ENCODE results near the gene CCDC85B.
A peak's percentile ranks its signal among the peaks of the same experiment; 100 is the strongest.
"Not testable (repeated sequence)": the region's sequence is repeated elsewhere in the genome, so short reads cannot be mapped to it uniquely, and the experiment has no call there.

Gene CCDC85B

DNA sequence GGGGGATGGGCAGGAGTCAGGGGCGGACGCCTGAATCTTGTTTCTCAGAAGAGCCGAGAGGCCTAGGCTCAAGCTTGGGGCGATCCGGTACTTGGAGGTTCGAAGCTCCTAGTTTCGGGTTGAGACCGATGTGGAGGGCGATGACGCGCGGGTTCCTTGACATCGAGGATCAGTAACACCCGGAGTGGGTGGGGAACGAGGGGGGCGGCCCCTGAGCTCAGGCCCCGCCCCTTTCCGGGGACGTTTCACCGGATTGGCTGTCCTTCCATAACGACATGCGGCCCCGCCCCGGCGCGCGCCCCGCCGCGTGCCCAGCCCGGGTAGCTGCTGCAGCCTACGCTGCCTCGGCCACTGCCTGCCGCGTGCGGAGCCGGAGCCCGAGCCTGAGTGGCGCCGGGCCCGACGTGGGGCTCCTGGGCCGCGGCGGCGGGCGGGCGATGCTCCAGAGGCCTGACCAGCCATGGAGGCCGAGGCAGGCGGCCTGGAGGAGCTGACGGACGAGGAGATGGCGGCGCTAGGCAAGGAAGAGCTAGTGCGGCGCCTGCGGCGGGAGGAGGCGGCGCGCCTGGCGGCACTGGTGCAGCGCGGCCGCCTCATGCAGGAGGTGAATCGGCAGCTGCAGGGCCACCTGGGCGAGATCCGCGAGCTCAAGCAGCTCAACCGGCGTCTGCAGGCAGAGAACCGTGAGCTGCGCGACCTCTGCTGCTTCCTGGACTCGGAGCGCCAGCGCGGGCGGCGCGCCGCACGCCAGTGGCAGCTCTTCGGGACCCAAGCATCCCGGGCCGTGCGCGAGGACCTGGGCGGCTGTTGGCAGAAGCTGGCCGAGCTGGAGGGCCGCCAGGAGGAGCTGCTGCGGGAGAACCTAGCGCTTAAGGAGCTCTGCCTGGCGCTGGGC is at the start of gene CCDC85B:
Gene CCDC85B, plus strand, starts transcription at position 350 of the 895 bp plus-strand sequence. Its CDS starts 111 bp downstream, at position 461.
- DNase-seq (ENCODE audit: extremely low read depth in 1 of 2, low read depth in 1 of 2), result peak; percentile 92 to 98

DNA sequence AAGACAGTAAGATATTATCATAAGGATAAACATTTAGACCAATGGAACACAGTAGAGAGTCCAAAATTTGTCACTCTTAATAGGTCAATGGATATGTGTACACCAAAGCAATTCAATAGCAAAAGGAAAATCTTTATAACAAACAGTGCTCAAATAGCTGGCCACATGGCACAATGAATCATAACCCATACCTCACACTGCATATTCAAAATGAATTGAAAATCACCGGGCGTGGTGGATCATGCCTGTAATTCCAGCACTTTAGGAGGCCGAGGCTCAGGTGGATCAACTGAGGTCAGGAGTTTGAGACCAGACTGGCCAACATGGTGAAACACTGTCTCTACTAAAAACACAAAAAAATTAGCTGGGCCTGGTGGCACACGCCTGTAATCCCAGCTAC is 48.3 kb upstream of the CCDC85B start:
- DNase-seq (ENCODE audit: extremely low read depth in 1 of 2, low read depth in 1 of 2), result no peak

DNA sequence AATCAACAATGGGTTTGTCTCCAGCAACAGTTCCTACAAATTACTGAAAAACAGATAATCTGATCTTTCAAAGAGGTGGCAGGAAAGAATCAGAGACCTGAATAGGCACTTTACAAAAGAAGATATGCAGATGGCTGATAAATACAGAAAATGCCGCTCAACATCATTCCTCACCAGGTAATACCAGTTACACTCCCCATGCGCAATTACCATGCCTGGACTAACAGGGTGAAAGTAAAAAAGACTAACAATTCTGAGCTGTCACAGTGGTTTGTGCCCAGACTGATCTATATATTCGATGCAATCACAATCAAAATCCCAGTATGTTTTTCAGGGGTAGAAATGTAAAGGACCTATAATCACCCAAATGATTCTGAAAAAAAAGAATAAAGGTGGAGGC is 46.7 kb upstream of the CCDC85B start:
- no peak for DNase-seq (ENCODE audit: extremely low read depth in 1 of 2, low read depth in 1 of 2)

DNA sequence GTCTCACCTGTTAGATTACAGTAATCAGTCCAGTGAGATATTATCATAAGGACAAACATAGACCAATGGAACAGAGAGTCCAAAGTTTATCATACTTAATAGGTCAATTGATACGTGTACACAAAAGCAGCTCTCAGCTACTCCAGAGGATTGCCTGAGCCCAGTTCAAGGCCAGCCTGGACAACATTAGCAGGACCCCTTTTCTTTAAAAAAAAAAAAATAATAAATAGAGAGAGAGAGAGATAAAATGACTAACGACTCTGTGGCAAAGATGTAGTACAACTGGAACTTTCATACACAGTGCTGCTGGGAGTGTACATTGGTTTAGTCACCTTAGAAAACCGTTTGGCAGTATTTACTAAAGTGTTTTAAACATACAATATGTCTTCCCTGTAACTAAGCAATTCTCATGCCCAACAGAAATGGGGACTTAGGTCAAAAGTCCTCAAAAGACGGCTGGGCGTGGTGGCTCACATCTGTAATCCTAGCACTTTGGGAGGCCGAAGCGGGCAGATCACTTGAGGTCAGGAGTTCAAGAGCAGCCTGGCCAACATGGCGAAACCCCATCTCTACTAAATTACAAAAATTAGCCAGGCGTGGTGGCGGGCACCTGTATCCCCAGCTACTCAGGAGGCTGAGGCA is 46.1 kb upstream of the CCDC85B start:
- DNase-seq (ENCODE audit: extremely low read depth in 1 of 2, low read depth in 1 of 2), result no peak

DNA sequence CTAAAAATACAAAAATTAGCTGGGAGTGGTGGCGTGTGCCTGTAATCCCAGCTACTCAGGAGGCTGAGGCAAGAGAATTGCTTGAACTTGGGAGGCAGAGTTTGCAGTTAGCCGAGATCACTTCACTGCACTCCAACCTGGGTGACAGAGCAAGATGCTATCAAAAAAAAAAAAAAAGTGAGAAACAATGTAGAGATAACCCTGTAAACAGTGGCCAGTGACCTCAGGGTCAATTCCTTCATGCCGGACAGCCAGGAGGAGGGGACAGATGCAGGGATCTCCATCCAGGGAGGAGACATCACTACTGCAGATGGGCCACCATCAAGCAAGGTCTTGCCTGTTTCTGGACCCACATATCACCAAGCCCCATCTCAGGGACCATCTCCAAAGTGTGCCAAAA is 42.7 kb upstream of the CCDC85B start:
- DNase-seq (ENCODE audit: extremely low read depth in 1 of 2, low read depth in 1 of 2), result no peak

DNA sequence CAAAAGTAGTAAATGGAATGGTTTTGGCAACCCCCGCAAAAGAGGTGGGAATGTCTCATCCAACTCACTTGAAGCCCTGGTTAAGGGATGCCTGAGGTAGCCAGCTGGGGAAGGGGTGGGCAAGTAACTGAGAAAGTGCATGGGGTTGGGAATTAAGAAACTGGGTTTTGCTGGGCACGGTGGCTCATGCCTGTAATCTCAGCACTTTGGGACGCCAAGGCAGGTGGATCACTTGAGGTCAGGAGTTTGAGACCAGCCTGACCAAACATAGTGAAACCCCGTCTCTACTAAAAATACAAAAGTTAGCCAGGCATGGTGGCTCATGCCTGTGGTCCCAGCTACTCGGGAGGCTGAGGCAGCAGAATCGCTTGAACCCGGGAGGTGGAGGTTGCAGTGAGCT is 41.8 kb upstream of the CCDC85B start:
- DNase-seq (ENCODE audit: extremely low read depth in 1 of 2, low read depth in 1 of 2), result not testable (repeated sequence)

DNA sequence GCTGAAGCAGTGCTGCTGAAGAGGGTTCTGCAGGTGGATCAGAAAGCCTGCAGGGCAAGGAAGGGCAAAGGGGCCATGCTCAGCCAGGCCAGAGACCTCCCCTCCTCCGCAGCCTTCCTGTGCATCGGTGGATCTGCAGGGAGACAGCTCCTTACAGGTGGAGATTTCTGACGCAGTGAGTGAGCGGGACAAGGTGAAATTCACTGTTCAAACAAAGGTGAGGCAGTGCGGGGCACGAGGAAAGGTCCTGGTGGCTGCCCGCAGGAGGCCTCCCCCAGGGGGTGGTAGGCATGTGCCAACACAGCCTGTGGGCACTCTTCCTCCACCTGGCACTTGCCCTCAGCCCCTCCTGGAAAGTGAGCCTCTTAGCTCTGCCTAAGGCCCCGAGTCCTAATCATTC is 41.1 kb upstream of the CCDC85B start:
- no peak for DNase-seq (ENCODE audit: extremely low read depth in 1 of 2, low read depth in 1 of 2)

DNA sequence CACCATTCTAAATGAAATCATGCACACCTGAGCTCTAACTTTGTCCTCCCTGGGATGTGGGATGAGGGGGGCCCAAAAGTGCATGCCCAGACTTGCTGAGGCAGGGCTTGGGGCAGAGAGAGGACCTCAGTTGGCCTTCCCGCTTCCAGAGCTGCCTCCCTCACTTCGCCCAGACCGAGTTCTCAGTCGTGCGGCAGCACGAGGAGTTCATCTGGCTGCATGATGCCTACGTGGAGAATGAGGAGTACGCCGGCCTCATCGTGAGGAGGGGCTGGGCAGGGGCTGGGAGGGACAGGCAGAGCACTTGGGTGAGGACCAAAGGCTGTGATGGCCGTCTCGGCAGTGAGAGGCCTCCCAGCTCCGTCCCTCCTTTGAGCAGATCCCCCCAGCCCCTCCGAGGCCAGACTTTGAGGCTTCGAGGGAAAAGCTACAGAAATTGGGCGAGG is 40.7 kb upstream of the CCDC85B start:
- no peak for DNase-seq (ENCODE audit: extremely low read depth in 1 of 2, low read depth in 1 of 2)

DNA sequence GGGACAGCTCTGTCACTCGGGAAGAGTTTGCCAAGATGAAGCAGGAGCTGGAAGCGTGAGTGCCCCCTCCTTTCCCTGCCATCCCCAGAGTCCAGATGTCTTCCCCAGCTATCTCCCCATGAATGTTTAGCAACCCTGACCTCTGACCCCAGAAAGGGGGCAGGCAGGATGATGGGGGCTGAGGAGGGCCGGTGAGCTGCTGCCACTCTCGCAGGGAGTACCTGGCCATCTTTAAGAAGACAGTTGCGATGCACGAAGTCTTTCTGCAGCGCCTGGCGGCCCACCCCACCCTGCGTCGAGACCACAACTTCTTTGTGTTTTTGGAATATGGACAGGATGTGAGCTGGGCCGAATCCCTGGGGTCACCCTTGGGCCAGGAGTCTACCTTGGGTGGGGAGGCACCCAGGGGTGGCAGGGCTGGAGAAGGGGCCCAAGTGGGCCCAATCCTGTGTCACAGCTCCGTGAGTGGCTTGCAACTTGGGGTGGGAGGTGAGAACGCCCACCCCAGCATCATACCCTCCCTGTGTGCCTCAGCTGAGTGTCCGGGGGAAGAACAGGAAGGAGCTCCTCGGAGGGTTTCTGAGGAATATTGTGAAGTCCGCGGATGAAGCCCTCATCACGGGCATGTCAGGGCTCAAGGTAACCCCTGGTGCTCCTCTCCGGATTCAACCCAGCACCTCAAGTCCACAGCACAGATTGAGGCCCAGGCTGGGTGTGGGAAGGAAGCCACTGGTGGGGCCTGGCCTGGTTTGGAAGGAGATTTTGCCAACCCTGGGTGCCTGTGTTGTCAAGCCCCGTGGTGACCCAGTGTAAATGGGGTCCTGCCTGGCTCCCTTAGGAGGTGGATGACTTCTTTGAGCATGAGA is 40.0 kb upstream of the CCDC85B start:
- DNase-seq (ENCODE audit: extremely low read depth in 1 of 2, low read depth in 1 of 2), result no peak

DNA sequence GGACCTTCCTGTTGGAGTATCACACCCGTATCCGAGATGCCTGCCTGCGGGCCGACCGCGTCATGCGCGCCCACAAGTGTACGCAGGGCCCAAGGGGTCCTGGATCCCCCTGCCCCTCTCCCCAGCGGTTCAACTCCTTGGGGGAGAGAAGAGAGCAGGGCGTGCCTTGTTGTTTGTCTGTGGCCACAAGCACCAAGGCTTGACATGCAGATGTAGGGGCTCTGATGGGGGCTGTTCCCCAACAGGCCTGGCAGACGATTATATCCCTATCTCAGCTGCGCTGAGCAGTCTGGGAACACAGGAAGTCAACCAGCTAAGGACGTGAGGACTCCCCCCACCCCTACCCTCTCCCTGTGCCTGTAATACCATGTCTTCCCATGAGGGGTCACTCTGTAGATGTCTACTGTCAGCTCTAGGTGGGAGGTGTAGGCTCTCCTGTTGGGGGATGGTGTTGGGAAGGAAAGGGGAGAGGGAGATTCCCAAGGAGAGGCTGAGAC is 39.3 kb upstream of the CCDC85B start:
- no peak for DNase-seq (ENCODE audit: extremely low read depth in 1 of 2, low read depth in 1 of 2)

DNA sequence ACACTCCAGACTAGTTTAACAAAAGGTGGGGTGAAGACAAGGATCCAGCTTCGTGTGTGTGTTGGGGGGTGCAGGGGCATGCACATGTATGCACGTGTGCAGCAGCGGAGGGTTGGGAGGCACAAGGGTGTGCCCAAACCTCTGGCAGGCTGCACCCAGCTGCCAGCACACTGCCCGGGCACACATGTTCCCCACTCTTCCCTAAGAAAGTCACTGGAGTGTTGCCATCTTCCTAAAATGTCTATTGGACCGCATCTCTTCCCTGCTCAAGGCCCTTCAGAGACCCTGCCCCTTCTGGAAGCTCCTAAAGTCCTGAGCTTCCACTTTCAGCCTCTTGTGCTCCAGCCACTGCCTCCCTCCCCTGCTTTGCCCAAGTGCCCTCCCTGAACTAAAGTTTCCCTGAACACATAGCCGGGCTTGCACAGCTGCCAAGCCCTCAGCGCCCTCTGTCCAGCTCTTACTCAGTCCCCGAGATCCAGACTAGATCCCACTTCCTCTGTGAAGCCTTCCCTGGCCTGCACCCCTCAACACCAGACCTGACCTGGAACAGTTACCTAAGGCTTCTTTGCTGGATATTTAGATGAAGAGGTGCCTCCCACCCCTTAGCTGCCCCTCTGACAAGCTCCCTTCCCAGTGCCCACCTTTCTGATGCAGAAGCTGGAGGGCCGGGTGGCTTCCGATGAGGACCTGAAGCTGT is 38.5 kb upstream of the CCDC85B start:
- no peak for DNase-seq (ENCODE audit: extremely low read depth in 1 of 2, low read depth in 1 of 2)

DNA sequence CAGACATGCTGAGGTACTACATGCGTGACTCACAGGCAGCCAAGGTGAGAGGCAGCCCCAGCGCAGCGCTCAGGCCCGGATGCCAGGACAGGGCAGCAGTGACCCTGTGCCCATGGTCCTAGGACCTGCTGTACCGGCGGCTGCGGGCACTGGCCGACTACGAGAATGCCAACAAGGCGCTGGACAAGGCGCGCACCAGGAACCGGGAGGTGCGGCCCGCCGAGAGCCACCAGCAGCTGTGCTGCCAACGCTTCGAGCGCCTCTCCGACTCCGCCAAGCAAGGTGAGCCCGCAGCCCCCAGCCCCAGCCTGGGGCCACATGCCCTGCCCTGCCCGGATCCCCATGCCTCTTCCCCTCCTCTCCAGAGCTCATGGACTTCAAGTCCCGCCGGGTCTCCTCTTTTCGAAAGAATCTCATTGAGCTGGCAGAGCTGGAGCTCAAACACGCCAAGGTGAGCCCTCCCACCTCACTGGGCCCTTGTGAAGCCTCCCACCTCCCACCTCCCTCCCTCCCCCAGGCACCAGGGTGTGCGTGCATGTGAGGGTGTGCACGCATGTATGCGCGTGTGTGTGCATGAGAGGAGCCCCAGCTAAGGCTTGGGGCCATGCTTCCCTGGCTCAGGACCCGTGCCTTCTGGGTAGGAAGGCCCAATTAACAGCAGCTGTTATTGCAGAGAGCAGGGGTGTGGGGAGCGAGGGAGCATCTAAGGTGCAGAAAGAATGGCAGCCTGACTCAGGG is 37.8 kb upstream of the CCDC85B start:
- DNase-seq (ENCODE audit: extremely low read depth in 1 of 2, low read depth in 1 of 2), result no peak

DNA sequence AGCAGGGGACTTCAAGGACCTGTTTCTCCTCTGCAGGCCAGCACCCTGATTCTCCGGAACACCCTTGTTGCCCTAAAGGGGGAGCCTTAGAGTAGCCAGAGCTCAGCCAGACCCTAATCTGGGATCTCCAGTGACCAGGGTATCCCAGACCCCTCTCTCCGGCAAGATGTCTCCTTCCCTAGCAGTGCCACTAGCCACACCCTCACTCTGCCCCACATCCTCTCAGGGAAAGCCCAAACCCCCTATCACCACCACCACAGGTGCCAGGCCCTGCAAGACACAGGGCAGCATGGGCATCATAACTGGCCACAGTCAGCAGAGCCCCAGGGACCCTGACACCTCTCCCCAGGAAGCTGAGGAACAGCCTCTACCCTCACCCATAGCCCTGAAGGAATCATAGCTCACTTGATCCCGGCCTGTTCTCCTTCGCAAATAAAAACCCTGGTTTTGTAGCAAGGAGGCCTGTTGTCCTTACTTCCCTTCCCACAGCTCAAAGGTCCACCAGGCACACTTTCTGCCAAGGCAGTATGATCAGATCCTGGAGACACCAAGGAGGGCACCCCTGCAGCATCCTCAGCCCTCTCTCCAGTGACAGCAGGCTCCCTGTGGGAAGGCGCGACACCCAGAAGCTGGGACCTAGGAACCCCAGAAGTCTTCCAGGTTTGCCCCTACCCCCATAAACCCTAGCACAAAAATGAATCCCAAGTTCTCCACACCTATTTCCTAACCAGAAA is 37.1 kb upstream of the CCDC85B start:
- DNase-seq (ENCODE audit: extremely low read depth in 1 of 2, low read depth in 1 of 2), result no peak

DNA sequence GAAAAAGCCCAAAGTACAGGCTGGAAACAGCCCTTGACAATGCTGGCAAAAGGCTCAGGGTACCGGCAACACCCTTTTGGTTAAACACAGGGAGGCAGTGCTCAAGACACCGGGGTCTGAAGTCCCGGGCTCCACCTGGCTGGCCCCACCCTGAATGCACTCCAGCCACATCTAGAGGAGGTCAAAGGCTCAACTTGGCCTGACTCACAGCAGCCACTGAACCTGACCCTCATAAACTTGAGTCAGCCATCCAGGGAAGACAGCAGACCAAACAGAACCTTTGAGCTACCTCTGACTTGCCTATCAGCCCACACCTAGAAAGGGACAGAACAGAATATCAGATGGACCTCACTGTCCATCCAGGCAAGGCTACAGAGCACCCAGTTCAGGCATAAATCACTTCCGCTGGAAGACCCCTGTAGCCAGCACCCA is 36.3 kb upstream of the CCDC85B start:
- DNase-seq (ENCODE audit: extremely low read depth in 1 of 2, low read depth in 1 of 2), result no peak

DNA sequence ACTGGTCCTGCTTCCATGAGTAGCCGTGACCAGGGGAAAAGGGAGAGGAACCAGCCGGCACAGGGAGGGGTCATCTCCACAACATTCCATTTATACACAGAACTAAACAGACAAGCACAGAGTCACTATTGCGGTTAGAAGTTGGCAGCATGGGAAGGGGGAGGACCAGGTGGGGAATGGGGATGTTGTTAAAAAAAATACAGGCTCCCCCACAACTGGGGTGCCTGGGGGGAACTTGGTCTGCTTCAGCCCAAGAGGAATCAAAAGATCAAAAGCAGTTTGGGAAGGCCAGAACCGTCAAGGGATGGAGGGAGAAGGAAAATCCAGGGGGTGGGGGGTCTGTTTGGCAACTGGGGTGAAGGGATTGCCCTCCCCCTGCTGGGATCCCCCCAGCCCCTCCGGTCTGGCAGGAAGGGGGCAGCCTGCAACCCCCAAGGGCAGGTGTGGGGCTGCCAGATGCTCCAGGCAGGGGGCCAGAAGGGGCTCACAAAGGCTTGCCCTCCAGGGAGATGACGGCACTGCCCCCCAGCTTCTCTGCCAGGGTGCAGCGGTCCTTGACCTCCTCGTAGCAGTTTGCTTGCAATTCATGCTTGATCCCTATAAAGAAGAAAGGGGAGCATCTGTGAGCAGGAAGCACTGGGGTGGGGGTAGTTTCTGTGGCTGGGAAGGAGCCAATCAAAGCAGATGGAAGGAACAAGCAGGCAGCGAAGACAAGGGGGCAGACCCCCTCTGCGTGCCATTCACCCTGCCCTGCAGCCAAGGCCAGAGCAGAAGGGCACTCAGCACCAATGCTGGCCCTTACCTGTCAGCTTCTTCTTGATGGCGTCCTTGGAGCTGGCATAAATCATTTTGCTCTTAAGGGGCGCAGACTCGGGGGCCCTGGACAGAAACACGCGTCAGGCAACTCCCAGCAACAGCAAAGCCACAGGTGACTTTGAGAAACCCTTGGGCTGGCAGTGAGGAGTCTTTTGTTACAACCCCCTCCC is 35.3 kb upstream of the CCDC85B start:
- DNase-seq (ENCODE audit: extremely low read depth in 1 of 2, low read depth in 1 of 2), result no peak

DNA sequence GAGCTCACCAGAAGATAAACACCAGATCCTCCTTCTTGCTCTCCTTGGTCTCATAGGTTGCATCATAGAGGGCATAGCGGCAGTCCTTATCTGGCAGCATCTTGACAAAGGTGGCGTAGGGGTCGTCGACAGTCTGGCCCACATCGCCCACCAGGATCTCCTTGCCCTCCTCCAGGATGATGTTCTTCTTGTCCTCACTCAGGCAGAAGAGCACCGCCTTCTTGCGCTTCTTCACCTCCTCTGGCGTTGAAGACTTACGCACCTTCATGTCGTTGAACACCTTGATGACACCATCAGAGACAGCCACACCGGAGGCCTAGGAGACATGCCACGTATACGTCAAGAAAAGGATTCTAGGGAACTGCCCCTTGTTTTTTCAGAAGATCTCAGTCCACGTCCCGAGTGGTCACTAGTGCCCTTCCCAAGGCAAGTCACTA is 34.5 kb upstream of the CCDC85B start:
- no peak for DNase-seq (ENCODE audit: extremely low read depth in 1 of 2, low read depth in 1 of 2)

DNA sequence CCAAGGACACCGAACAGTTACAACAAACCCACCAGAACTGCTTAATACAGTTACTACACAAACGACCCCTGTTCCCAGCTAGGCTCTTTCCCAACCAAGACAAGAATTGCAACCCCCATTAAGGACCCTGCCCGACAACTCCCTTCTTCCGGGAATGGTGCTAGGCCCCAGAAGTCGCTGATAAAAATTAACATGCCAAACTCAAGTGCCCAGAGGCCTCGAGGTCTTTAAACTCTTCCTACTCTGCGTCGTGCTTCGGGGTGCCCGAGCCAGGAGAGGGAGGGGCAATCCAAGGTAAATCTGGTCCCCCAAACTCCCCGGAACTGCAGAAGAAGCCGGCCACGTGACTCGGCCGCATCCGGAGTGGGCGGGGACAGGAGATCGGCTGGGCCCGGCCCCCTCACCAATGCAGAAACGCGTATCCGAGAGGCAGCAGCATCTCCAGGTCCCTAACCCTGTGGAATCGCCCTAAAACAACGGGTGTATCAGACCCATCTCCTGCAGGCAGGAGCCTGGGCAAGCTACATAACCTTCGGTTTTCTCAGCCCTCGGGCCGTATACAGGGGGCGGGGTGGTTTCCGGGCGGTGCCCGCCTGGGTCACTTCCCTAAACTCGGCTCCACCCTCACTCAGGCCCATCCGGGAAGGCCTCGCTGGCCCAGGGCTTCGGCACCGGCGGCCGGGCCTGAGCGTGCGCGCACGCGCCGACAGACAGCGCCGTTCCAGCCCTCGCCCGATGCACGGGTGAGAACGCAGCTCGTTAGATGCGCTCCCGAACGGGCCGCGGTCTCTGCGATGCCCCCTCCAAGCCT is 33.6 kb upstream of the CCDC85B start:
- peak; percentile 49 to 77 for DNase-seq (ENCODE audit: extremely low read depth in 1 of 2, low read depth in 1 of 2)

Measured in activated CD8-positive, alpha-beta memory T cell treated with anti-CD3 and anti-CD28 coated beads for 1 hour (primary cell).